Central memory CD8-positive, alpha-beta T cell (primary cell): ENCODE measurements around the gene RIN3.

ENCODE experiments used
- ATAC-seq: fragments of 150-1000 bp; cut with Tn5 transposase; replicated peaks from 2 replicates; pipeline ENCODE4 v1.10.0; 2022; ENCODE audit warnings: mild to moderate bottlenecking, moderate FRiP score, moderate number of reproducible peaks; ENCODE audit not compliant: poor library complexity, severe bottlenecking; ENCODE audit errors: extremely low read depth
- DNase-seq, 2 donors: peaks; one replicate each; pipeline ENCODE4 v3.0.0; 2021; ENCODE audit warnings: low spot score in 2 of 2
- H3K27ac Mint-ChIP-seq: one replicate; pipeline ENCODE4 v1.8.0; 2022; ENCODE audit warnings: low read depth, mild to moderate bottlenecking, moderate library complexity, mixed read lengths
- H3K27me3 Mint-ChIP-seq: one replicate; pipeline ENCODE4 v1.8.0; 2022; ENCODE audit warnings: mixed read lengths
- H3K36me3 Mint-ChIP-seq: one replicate; pipeline ENCODE4 v1.8.0; 2022; ENCODE audit warnings: mild to moderate bottlenecking, moderate library complexity, mixed read lengths; ENCODE audit not compliant: insufficient read depth
- H3K4me1 Mint-ChIP-seq: one replicate; pipeline ENCODE4 v1.8.0; 2022; ENCODE audit warnings: mixed read lengths
- H3K4me3 Mint-ChIP-seq: one replicate; pipeline ENCODE4 v1.8.0; 2022; ENCODE audit warnings: mild to moderate bottlenecking, moderate library complexity, mixed read lengths
- H3K9me3 Mint-ChIP-seq: one replicate; pipeline ENCODE4 v1.8.0; 2022; ENCODE audit warnings: mixed read lengths

The RIN3 gene

GRCh38 chr14:92617581-92617980, 104.0 kb downstream of the RIN3 start:
- Mint-ChIP-seq H3K9me3 (peaks cover 3% of the 10 kb centered on the region), H3K4me3 (no peak overlapping the region), H3K36me3 (peaks cover 6% of the 10 kb centered on the region), H3K4me1 (peaks cover 42% of the 10 kb centered on the region), H3K27me3 (no peaks in the 10 kb centered on the region), H3K27ac (no peak overlapping the region)
- ATAC-seq (no peak), DNase-seq (no peak)

- Mint-ChIP-seq H3K36me3 (peaks cover 6% of the 10 kb centered on the region), H3K4me3 (no peak overlapping the region)
These were observed 106.3 kb downstream of the RIN3 start for GRCh38 chr14:92619671-92620456.

GRCh38 chr14:92622311-92622710, 108.7 kb downstream of the RIN3 start:
- H3K36me3 Mint-ChIP-seq: peaks cover 4% of the 10 kb centered on the region
- H3K9me3 Mint-ChIP-seq: peaks cover 9% of the 10 kb centered on the region
- no peak for DNase-seq
- no peak overlapping the region for H3K4me3 Mint-ChIP-seq
- no peak overlapping the region for H3K27ac Mint-ChIP-seq
- peaks cover 20% of the 10 kb centered on the region for H3K4me1 Mint-ChIP-seq
- no peak for ATAC-seq
- no peaks in the 10 kb centered on the region for H3K27me3 Mint-ChIP-seq

More at GRCh38 chr14:92619671-92620456, 106.3 kb downstream of the RIN3 start:
- ATAC-seq: no peak
- Mint-ChIP-seq H3K4me1 (peaks cover 29% of the 10 kb centered on the region), H3K27me3 (no peaks in the 10 kb centered on the region), H3K9me3 (peaks cover 4% of the 10 kb centered on the region), H3K27ac (no peak overlapping the region)
- DNase-seq: no peak

GRCh38 chr14:92624764-92625163, 111.2 kb downstream of the RIN3 start:
- DNase-seq (no peak), ATAC-seq (no peak)
- Mint-ChIP-seq H3K36me3 (peaks cover 10% of the 10 kb centered on the region), H3K27ac (no peak overlapping the region), H3K4me1 (peaks cover 28% of the 10 kb centered on the region), H3K9me3 (peaks cover 15% of the 10 kb centered on the region), H3K4me3 (no peak overlapping the region), H3K27me3 (no peaks in the 10 kb centered on the region)

GRCh38 chr14:92625213-92625612, 111.6 kb downstream of the RIN3 start:
- Mint-ChIP-seq H3K4me1 (peaks cover 28% of the 10 kb centered on the region), H3K27me3 (no peaks in the 10 kb centered on the region), H3K27ac (no peak overlapping the region), H3K9me3 (peaks cover 15% of the 10 kb centered on the region), H3K4me3 (no peak overlapping the region), H3K36me3 (peaks cover 10% of the 10 kb centered on the region)
- DNase-seq: no peak
- ATAC-seq: no peak

- no peak overlapping the region for H3K27ac Mint-ChIP-seq
- H3K4me1 Mint-ChIP-seq: peaks cover 28% of the 10 kb centered on the region
- ATAC-seq: no peak
- H3K9me3 Mint-ChIP-seq: peaks cover 15% of the 10 kb centered on the region
- H3K27me3 Mint-ChIP-seq: no peaks in the 10 kb centered on the region
- no peak overlapping the region for H3K4me3 Mint-ChIP-seq
- DNase-seq: no peak
- H3K36me3 Mint-ChIP-seq: peaks cover 8% of the 10 kb centered on the region
These were observed 112.5 kb downstream of the RIN3 start for GRCh38 chr14:92626041-92626440.

- peaks cover 6% of the 10 kb centered on the region for H3K36me3 Mint-ChIP-seq
- no peak overlapping the region for H3K27ac Mint-ChIP-seq
- H3K4me1 Mint-ChIP-seq: peaks cover 37% of the 10 kb centered on the region
These were observed 114.2 kb downstream of the RIN3 start for GRCh38 chr14:92627707-92628215.

GRCh38 chr14:92628636-92629035, 115.1 kb downstream of the RIN3 start:
- Mint-ChIP-seq H3K4me3 (no peak overlapping the region), H3K36me3 (peaks cover 7% of the 10 kb centered on the region), H3K9me3 (peaks cover 11% of the 10 kb centered on the region), H3K27me3 (no peaks in the 10 kb centered on the region), H3K4me1 (peaks cover 46% of the 10 kb centered on the region), H3K27ac (peak overlapping the region; percentile 6)
- ATAC-seq: no peak
- no peak for DNase-seq

More at GRCh38 chr14:92627707-92628215, 114.2 kb downstream of the RIN3 start:
- H3K9me3 Mint-ChIP-seq: peaks cover 11% of the 10 kb centered on the region
- ATAC-seq: no peak
- H3K27me3 Mint-ChIP-seq: no peaks in the 10 kb centered on the region
- no peak for DNase-seq
- no peak overlapping the region for H3K4me3 Mint-ChIP-seq

- Mint-ChIP-seq H3K4me3 (no peak overlapping the region), H3K4me1 (peaks cover 40% of the 10 kb centered on the region), H3K36me3 (peaks cover 8% of the 10 kb centered on the region), H3K9me3 (peaks cover 11% of the 10 kb centered on the region), H3K27me3 (no peaks in the 10 kb centered on the region), H3K27ac (peak overlapping the region; percentile 53)
- no peak for DNase-seq
- no peak for ATAC-seq
These were observed 116.8 kb downstream of the RIN3 start for GRCh38 chr14:92630367-92630766.

- Mint-ChIP-seq H3K9me3 (peaks cover 11% of the 10 kb centered on the region), H3K27me3 (no peaks in the 10 kb centered on the region), H3K36me3 (peaks cover 8% of the 10 kb centered on the region), H3K27ac (peak overlapping the region; percentile 53), H3K4me3 (no peak overlapping the region), H3K4me1 (peaks cover 45% of the 10 kb centered on the region)
- no peak for DNase-seq
- no peak for ATAC-seq
These were observed 117.5 kb downstream of the RIN3 start for GRCh38 chr14:92631098-92631497.

GRCh38 chr14:92632546-92633273, 119.1 kb downstream of the RIN3 start:
- Mint-ChIP-seq H3K9me3 (peaks cover 5% of the 10 kb centered on the region), H3K4me1 (peaks cover 37% of the 10 kb centered on the region), H3K27ac (peak overlapping the region; percentile 70), H3K27me3 (no peaks in the 10 kb centered on the region), H3K36me3 (peaks cover 4% of the 10 kb centered on the region), H3K4me3 (no peak overlapping the region)
- ATAC-seq (no peak), DNase-seq (no peak)

GRCh38 chr14:92633274-92633616, 119.7 kb downstream of the RIN3 start:
- H3K27me3 Mint-ChIP-seq: no peaks in the 10 kb centered on the region
- no peak for ATAC-seq
- H3K9me3 Mint-ChIP-seq: no peaks in the 10 kb centered on the region
- DNase-seq: no peak
- peaks cover 2% of the 10 kb centered on the region for H3K36me3 Mint-ChIP-seq
- peaks cover 43% of the 10 kb centered on the region for H3K4me1 Mint-ChIP-seq
- H3K4me3 Mint-ChIP-seq: no peak overlapping the region
- H3K27ac Mint-ChIP-seq: peak overlapping the region; percentile 70

GRCh38 chr14:92633724-92634123, 120.1 kb downstream of the RIN3 start:
- H3K9me3 Mint-ChIP-seq: no peaks in the 10 kb centered on the region
- H3K4me1 Mint-ChIP-seq: peaks cover 42% of the 10 kb centered on the region
- peak overlapping the region; percentile 70 for H3K27ac Mint-ChIP-seq
- peaks cover 2% of the 10 kb centered on the region for H3K36me3 Mint-ChIP-seq
- DNase-seq: no peak
- H3K4me3 Mint-ChIP-seq: no peak overlapping the region
- no peak for ATAC-seq
- H3K27me3 Mint-ChIP-seq: no peaks in the 10 kb centered on the region
